Skeletal muscle tissue (tissue), 4 donors: ENCODE measurements around the gene STMP1. TPM values are rescaled to one million over a fixed set of nuclear protein-coding genes. Genes with fewer than 3 reads are reported as not detected.
A peak's percentile ranks its signal among the peaks of the same experiment; 100 is the strongest.
"Not testable (repeated sequence)": the region's sequence is repeated elsewhere in the genome, so short reads cannot be mapped to it uniquely, and the experiment has no call there.

ENCODE experiments used
- H3K27ac ChIP-seq: one replicate; pipeline ENCODE4 v1.7.0; 2013; ENCODE audit warnings: mild to moderate bottlenecking, low read depth, low read length, inconsistent platforms
- H3K27me3 ChIP-seq, 3 donors: one replicate each; pipeline ENCODE4 v1.7.0; 2013; ENCODE audit warnings: low read length in 3 of 3; ENCODE audit not compliant: control insufficient read depth in 3 of 3, insufficient read depth in 3 of 3
- H3K36me3 ChIP-seq, 3 donors: one replicate each; pipeline ENCODE4 v1.7.0; 2013; ENCODE audit warnings: low read length in 3 of 3; ENCODE audit not compliant: control insufficient read depth in 3 of 3, insufficient read depth in 3 of 3
- H3K4me1 ChIP-seq, 3 donors: one replicate each; pipeline ENCODE4 v1.7.0; 2013; ENCODE audit warnings: low read length in 3 of 3, mild to moderate bottlenecking in 3 of 3; ENCODE audit not compliant: control insufficient read depth in 3 of 3, insufficient read depth in 3 of 3
- H3K4me3 ChIP-seq, 3 donors: one replicate each; pipeline ENCODE4 v1.7.0; 2013; ENCODE audit warnings: low read length in 3 of 3
- H3K9ac ChIP-seq, 3 donors: one replicate each; pipeline ENCODE4 v1.7.0; 2013; ENCODE audit warnings: low read length in 3 of 3, mild to moderate bottlenecking in 3 of 3, moderate library complexity in 2 of 3, low read depth in 1 of 3
- H3K9me3 ChIP-seq, 3 donors: one replicate each; pipeline ENCODE4 v1.7.0; 2013; ENCODE audit warnings: low read length in 3 of 3; ENCODE audit not compliant: control insufficient read depth in 3 of 3
- total RNA-seq: library from RNA; depleted of rRNA; stranded (reverse); fragments of >200 nt; gene quantifications from one replicate; pipeline ENCODE4 v1.2.3, GENCODE V29; 2014
- donor health status: Osteomylitis.

The STMP1 gene
- total RNA-seq, 1 donor from 2014 or later = 15.7 TPM

GRCh38 chr7:135690566-135690965, 28.3 kb downstream of the STMP1 start:
- H3K4me3 ChIP-seq = no peak overlapping the region
- H3K36me3 ChIP-seq = peaks cover 8 to 27% (median 11%) of the 10 kb centered on the region in 3 donors
- no peak overlapping the region for H3K27ac ChIP-seq
- H3K27me3 ChIP-seq = no peaks in the 10 kb centered on the region
- H3K4me1 ChIP-seq = peaks cover 4 to 6% (median 6%) of the 10 kb centered on the region in 3 donors
- H3K9me3 ChIP-seq = no peaks in the 10 kb centered on the region
- H3K9ac ChIP-seq = no peak overlapping the region

GRCh38 chr7:135692055-135692454, 29.7 kb downstream of the STMP1 start:
- Histone ChIP-seq H3K27me3 (no peaks in the 10 kb centered on the region), H3K27ac (no peak overlapping the region), H3K4me3 (no peak overlapping the region), H3K9me3 (no peaks in the 10 kb centered on the region), H3K9ac (no peak overlapping the region), H3K4me1 (peaks cover 4 to 6% (median 6%) of the 10 kb centered on the region in 3 donors), H3K36me3 (peaks cover 7 to 24% (median 11%) of the 10 kb centered on the region in 3 donors)

GRCh38 chr7:135692606-135693005, 30.3 kb downstream of the STMP1 start:
- not testable (repeated sequence) for H3K4me3 ChIP-seq, H3K27ac ChIP-seq, H3K9me3 ChIP-seq, H3K27me3 ChIP-seq, H3K4me1 ChIP-seq, H3K9ac ChIP-seq
- H3K36me3 ChIP-seq = peaks cover 7 to 22% (median 11%) of the 10 kb centered on the region in 3 donors

- no peak overlapping the region for H3K9ac ChIP-seq
- peaks cover 4 to 6% (median 6%) of the 10 kb centered on the region in 3 donors for H3K4me1 ChIP-seq
- H3K4me3 ChIP-seq = no peak overlapping the region
- peaks cover 7 to 22% (median 11%) of the 10 kb centered on the region in 3 donors for H3K36me3 ChIP-seq
- H3K9me3 ChIP-seq = no peaks in the 10 kb centered on the region
- H3K27ac ChIP-seq = no peak overlapping the region
- H3K27me3 ChIP-seq = no peaks in the 10 kb centered on the region
These were observed 31.2 kb downstream of the STMP1 start for GRCh38 chr7:135693558-135693957.

- Histone ChIP-seq H3K27ac (no peak overlapping the region), H3K27me3 (no peaks in the 10 kb centered on the region), H3K9ac (no peak overlapping the region), H3K9me3 (no peaks in the 10 kb centered on the region), H3K36me3 (peaks cover 4 to 6% (median 4%) of the 10 kb centered on the region in 3 donors), H3K4me1 (peaks cover 4 to 6% (median 6%) of the 10 kb centered on the region in 3 donors), H3K4me3 (no peak overlapping the region)
These were observed 35.1 kb downstream of the STMP1 start for GRCh38 chr7:135697276-135698049.

GRCh38 chr7:135704074-135704473, 41.8 kb downstream of the STMP1 start:
- Histone ChIP-seq H3K4me1 (peaks cover 0 to 13% (median 11%) of the 10 kb centered on the region in 3 donors), H3K27ac (no peak overlapping the region), H3K27me3 (no peaks in the 10 kb centered on the region), H3K9me3 (no peaks in the 10 kb centered on the region), H3K36me3 (no peaks in the 10 kb centered on the region), H3K4me3 (no peak overlapping the region), H3K9ac (no peak overlapping the region)

- Histone ChIP-seq H3K36me3 (no peaks in the 10 kb centered on the region), H3K4me1 (peaks cover 0 to 13% (median 11%) of the 10 kb centered on the region in 3 donors), H3K4me3 (no peak overlapping the region), H3K27me3 (no peaks in the 10 kb centered on the region), H3K9me3 (no peaks in the 10 kb centered on the region), H3K9ac (no peak overlapping the region), H3K27ac (no peak overlapping the region)
These were observed 42.4 kb downstream of the STMP1 start for GRCh38 chr7:135704698-135705097.

GRCh38 chr7:135706038-135706742, 43.9 kb downstream of the STMP1 start:
- Histone ChIP-seq H3K27ac (no peak overlapping the region), H3K9me3 (no peaks in the 10 kb centered on the region)

GRCh38 chr7:135706858-135707569, 44.7 kb downstream of the STMP1 start:
- no peaks in the 10 kb centered on the region for H3K27me3 ChIP-seq
- H3K27ac ChIP-seq = no peak overlapping the region
- no peaks in the 10 kb centered on the region for H3K9me3 ChIP-seq
- no peak overlapping the region for H3K4me3 ChIP-seq
- H3K4me1 ChIP-seq = peaks cover 0 to 13% (median 11%) of the 10 kb centered on the region in 3 donors
- H3K36me3 ChIP-seq = no peaks in the 10 kb centered on the region
- no peak overlapping the region for H3K9ac ChIP-seq

More at GRCh38 chr7:135706038-135706742, 43.9 kb downstream of the STMP1 start:
- no peaks in the 10 kb centered on the region for H3K27me3 ChIP-seq
- H3K4me3 ChIP-seq = peak overlapping the region in 1 of 3 donors; percentile 22
- no peak overlapping the region for H3K9ac ChIP-seq
- H3K36me3 ChIP-seq = no peaks in the 10 kb centered on the region
- H3K4me1 ChIP-seq = peaks cover 0 to 13% (median 11%) of the 10 kb centered on the region in 3 donors
